IMR-90 (cell line): Measurements from ENCODE around the gene STRADA. TPM values are rescaled to one million over a fixed set of nuclear protein-coding genes. Genes with fewer than 3 reads are reported as not detected.

Source experiments
- ATAC-seq: fragments of 200-7000 bp; cut with Tn5 transposase; 2 replicates; pipeline ENCODE4 v1.9.1; 2020; ENCODE audit warnings: low read depth, mild to moderate bottlenecking, moderate library complexity
- BruUV-seq: library from RNA; stranded (reverse); fragments of 400-500 nt; replicated peaks from 2 replicates; lab custom pipeline; 2021; lab: Mats Ljungman, UMichigan
- CTCF ChIA-PET: fragments of 300-600 bp; formaldehyde crosslinking; extraction: SDS; loops from one replicate; lab custom pipeline; 2021; ENCODE audit warnings: antibody characterized with exemption; lab: Yijun Ruan, JAX
- POLR2A ChIA-PET: fragments of 300-600 bp; sonication (Branson Sonifier 250); formaldehyde crosslinking; loops from one replicate; lab custom pipeline; 2022; ENCODE audit warnings: antibody characterized with exemption; ENCODE audit not compliant: unreplicated experiment; lab: Charles Lee
- DNase-seq: peaks from one replicate; pipeline ENCODE4 v3.0.0; 2013
- H2AFZ ChIP-seq: replicated peaks from 2 replicates; pipeline ENCODE3; 2013; ENCODE audit warnings: low read length, mild to moderate bottlenecking; ENCODE audit not compliant: poor library complexity
- H2AK5ac ChIP-seq: 2 replicates; pipeline ENCODE4 v1.6.1; 2013; ENCODE audit warnings: low read depth, low read length, inconsistent platforms
- H2AK9ac ChIP-seq: replicated peaks from 2 replicates; pipeline ENCODE3; 2013; ENCODE audit warnings: mild to moderate bottlenecking, low read depth, low read length, moderate library complexity; ENCODE audit not compliant: poor library complexity
- H2BK120ac ChIP-seq: 2 replicates; pipeline ENCODE4 v1.6.1; 2013; ENCODE audit warnings: low read depth, low read length, inconsistent platforms
- H2BK15ac ChIP-seq: 3 replicates; pipeline ENCODE4 v1.6.1; 2013; ENCODE audit warnings: low read depth, low read length, inconsistent platforms
- H2BK20ac ChIP-seq: 2 replicates; pipeline ENCODE4 v1.6.1; 2013; ENCODE audit warnings: low read depth, mild to moderate bottlenecking, inconsistent platforms, low read length, moderate library complexity
- H2BK5ac ChIP-seq: 2 replicates; pipeline ENCODE4 v1.6.1; 2013; ENCODE audit warnings: mild to moderate bottlenecking, low read depth, low read length, inconsistent platforms; ENCODE audit not compliant: poor library complexity, severe bottlenecking
- H3K14ac ChIP-seq: replicated peaks from 2 replicates; pipeline ENCODE4 v1.6.1; 2013; ENCODE audit warnings: low read depth, low read length, inconsistent platforms
- H3K18ac ChIP-seq: 2 replicates; pipeline ENCODE4 v1.6.1; 2013; ENCODE audit warnings: low read depth, low read length, control low read depth
- H3K23ac ChIP-seq: 2 replicates; pipeline ENCODE4 v1.6.1; 2013; ENCODE audit warnings: low read depth, low read length, inconsistent platforms
- H3K27ac ChIP-seq: 2 replicates; pipeline ENCODE4 v1.5.1; 2013; ENCODE audit warnings: mild to moderate bottlenecking, control low read depth, low read length; ENCODE audit not compliant: insufficient read depth
- H3K27me3 ChIP-seq: 2 replicates; pipeline ENCODE4 v1.6.1; 2013; ENCODE audit warnings: low read length; ENCODE audit not compliant: control insufficient read depth, insufficient read depth
- H3K36me3 ChIP-seq: 2 replicates; pipeline ENCODE4 v1.6.1; 2013; ENCODE audit warnings: low read length, mixed read lengths; ENCODE audit not compliant: control insufficient read depth, insufficient read depth
- H3K4ac ChIP-seq: 2 replicates; pipeline ENCODE4 v1.6.1; 2013; ENCODE audit warnings: low read depth, low read length, inconsistent platforms
- H3K4me1 ChIP-seq: 2 replicates; pipeline ENCODE4 v1.6.1; 2013; ENCODE audit warnings: low read length, mixed read lengths; ENCODE audit not compliant: control insufficient read depth, insufficient read depth
- H3K4me2 ChIP-seq: 2 replicates; pipeline ENCODE4 v1.6.1; 2013; ENCODE audit warnings: low read depth, mild to moderate bottlenecking, control low read depth, low read length, moderate library complexity
- H3K4me3 ChIP-seq: 2 replicates; pipeline ENCODE4 v1.5.1; 2013; ENCODE audit warnings: low read depth, mild to moderate bottlenecking, control low read depth, low read length, moderate library complexity; ENCODE audit not compliant: insufficient read depth
- H3K56ac ChIP-seq: 2 replicates; pipeline ENCODE4 v1.6.1; 2013; ENCODE audit warnings: low read length, inconsistent platforms; ENCODE audit not compliant: insufficient read depth; ENCODE audit errors: extremely low read depth
- H3K79me1 ChIP-seq, 2 experiments: 2 replicates each; pipeline ENCODE4 v1.6.1; 2013; ENCODE audit warnings: low read length in 2 of 2, inconsistent platforms in 1 of 2, low read depth in 1 of 2
- H3K9ac ChIP-seq: 2 replicates; pipeline ENCODE4 v1.6.1; 2013; ENCODE audit warnings: low read depth, low read length, control low read depth
- H3K9me1 ChIP-seq: 2 replicates; pipeline ENCODE4 v1.6.1; 2013; ENCODE audit warnings: low read length, inconsistent platforms; ENCODE audit not compliant: insufficient read depth
- H3K9me3 ChIP-seq: 2 replicates; pipeline ENCODE4 v1.6.1; 2013; ENCODE audit warnings: low read length; ENCODE audit not compliant: control insufficient read depth, insufficient read depth
- H4K20me1 ChIP-seq: 2 replicates; pipeline ENCODE4 v1.6.1; 2013; ENCODE audit warnings: low read length, inconsistent platforms; ENCODE audit not compliant: insufficient read depth
- H4K5ac ChIP-seq: 2 replicates; pipeline ENCODE4 v1.6.1; 2013; ENCODE audit warnings: mild to moderate bottlenecking, low read depth, low read length, control low read depth
- H4K8ac ChIP-seq, 2 experiments: 2 replicates each; pipeline ENCODE4 v1.6.1; 2013; ENCODE audit warnings: low read depth in 2 of 2, low read length in 2 of 2, control low read depth in 1 of 2, inconsistent platforms in 1 of 2
- H4K91ac ChIP-seq: 2 replicates; pipeline ENCODE4 v1.6.1; 2013; ENCODE audit warnings: low read depth, low read length, inconsistent platforms; ENCODE audit not compliant: insufficient read depth
- BHLHE40 ChIP-seq: fragments of 150-350 bp; IDR thresholded peaks from 2 replicates; pipeline ENCODE4 v1.6.1; 2016; ENCODE audit warnings: mild to moderate bottlenecking, low read depth, low read length
- CEBPB ChIP-seq: IDR thresholded peaks from 2 replicates; pipeline ENCODE4 v1.6.1; 2012; ENCODE audit warnings: low read depth, low read length, improper control_type of control experiment
- CHD1 ChIP-seq: IDR thresholded peaks from 2 replicates; pipeline ENCODE4 v1.6.1; 2012; ENCODE audit warnings: low read depth, low read length, improper control_type of control experiment
- FOS ChIP-seq: fragments of 150-350 bp; IDR thresholded peaks from 2 replicates; pipeline ENCODE4 v1.6.1; 2016; ENCODE audit warnings: low read depth, low read length
- MAFK ChIP-seq: IDR thresholded peaks from 2 replicates; pipeline ENCODE4 v1.6.1; 2012; ENCODE audit warnings: low read depth, low read length, improper control_type of control experiment
- MAZ ChIP-seq: IDR thresholded peaks from 2 replicates; pipeline ENCODE4 v1.6.1; 2012; ENCODE audit warnings: low read depth, mild to moderate bottlenecking, low read length, improper control_type of control experiment, moderate library complexity, borderline replicate concordance
- MXI1 ChIP-seq: IDR thresholded peaks from 2 replicates; pipeline ENCODE4 v1.6.1; 2012; ENCODE audit warnings: low read depth, mild to moderate bottlenecking, low read length, moderate library complexity, borderline replicate concordance
- NFE2L2 ChIP-seq: fragments of 150-350 bp; IDR thresholded peaks from 2 replicates; pipeline ENCODE4 v1.6.1; 2016; ENCODE audit warnings: low read depth, mild to moderate bottlenecking, low read length
- POLR2A ChIP-seq: IDR thresholded peaks from 2 replicates; pipeline ENCODE4 v1.6.1; 2012; ENCODE audit warnings: mild to moderate bottlenecking, low read depth, low read length
- RAD21 ChIP-seq: IDR thresholded peaks from 2 replicates; pipeline ENCODE4 v1.6.1; 2012; ENCODE audit warnings: low read length, improper control_type of control experiment
- RCOR1 ChIP-seq: IDR thresholded peaks from 2 replicates; pipeline ENCODE4 v1.6.1; 2012; ENCODE audit warnings: mild to moderate bottlenecking, low read length, improper control_type of control experiment; ENCODE audit not compliant: insufficient replicate concordance
- RFX5 ChIP-seq: IDR thresholded peaks from 2 replicates; pipeline ENCODE4 v1.8.0; 2012; ENCODE audit warnings: low read depth, mild to moderate bottlenecking, low read length, moderate library complexity
- SMC3 ChIP-seq: fragments of 150-350 bp; IDR thresholded peaks from 2 replicates; pipeline ENCODE4 v1.6.1; 2016; ENCODE audit warnings: low read depth, mild to moderate bottlenecking, antibody characterized with exemption, low read length, moderate library complexity
- WGBS, 2 experiments: methylation state at CpG; one replicate each; pipeline versions ENCODE4 v1.1.5 to v1.1.7; 2013; ENCODE audit warnings: missing lambda C conversion rate in 2 of 2; ENCODE audit not compliant: insufficient read length in 1 of 2; ENCODE audit errors: extremely low coverage in 2 of 2; 5-methylcytosine and 5-hydroxymethylcytosine counted together
- dilution Hi-C: fragments of 300-500 bp; cut with HindIII; formaldehyde crosslinking; loops from one replicate; pipeline ENCODE4 v1.14.3; 2018; ENCODE audit warnings: low sequenced_read_pairs; ENCODE audit not compliant: unreplicated experiment
- in situ Hi-C: fragments of 300-500 bp; cut with MboI; formaldehyde crosslinking; loops from 3 replicates; pipeline ENCODE4 v1.14.3; 2019; ENCODE audit warnings: low sequenced_read_pairs, inconsistent platforms, mixed read lengths
- intact Hi-C: fragments of 100-400 bp; cut with micrococcal nuclease; formaldehyde crosslinking; loops from 2 replicates; pipeline ENCODE4 v1.10.0; 2022
- polyA plus RNA-seq, 3 experiments: library from polyadenylated mRNA; depleted of rRNA; stranded (reverse); fragments of >200 nt; gene quantifications; 2 replicates each; pipeline ENCODE4 v1.2.3, GENCODE V29; 2012; ENCODE audit warnings: low replicate concordance in 1 of 3
- total RNA-seq: library from RNA; depleted of rRNA; stranded (reverse); fragments of >200 nt; gene quantifications from 2 replicates; pipeline ENCODE4 v1.2.3, GENCODE V29; 2012
- TF ChIP-seq, protein P1 (sequence below): conservative IDR thresholded peaks from 2 replicates; pipeline ENCODE4 v1.5.1; 2012; ENCODE audit warnings: mild to moderate bottlenecking, low read depth, low read length, improper control_type of control experiment
- TF ChIP-seq, protein P2 (sequence below): fragments of 150-350 bp; IDR thresholded peaks from 2 replicates; pipeline ENCODE4 v1.6.1; 2016; ENCODE audit warnings: low read depth, mild to moderate bottlenecking, low read length, moderate library complexity, borderline replicate concordance
- TF ChIP-seq, protein P3 (sequence below): fragments of 150-350 bp; IDR thresholded peaks from 2 replicates; pipeline ENCODE4 v1.6.1; 2017; ENCODE audit warnings: mild to moderate bottlenecking, antibody characterized with exemption, low read length, low read depth

STRADA gene
- total and polyA plus RNA-seq, 2 of the 4 experiments (the other 2 are of a cell fraction) = 19.9 to 30.9 TPM

DNA sequence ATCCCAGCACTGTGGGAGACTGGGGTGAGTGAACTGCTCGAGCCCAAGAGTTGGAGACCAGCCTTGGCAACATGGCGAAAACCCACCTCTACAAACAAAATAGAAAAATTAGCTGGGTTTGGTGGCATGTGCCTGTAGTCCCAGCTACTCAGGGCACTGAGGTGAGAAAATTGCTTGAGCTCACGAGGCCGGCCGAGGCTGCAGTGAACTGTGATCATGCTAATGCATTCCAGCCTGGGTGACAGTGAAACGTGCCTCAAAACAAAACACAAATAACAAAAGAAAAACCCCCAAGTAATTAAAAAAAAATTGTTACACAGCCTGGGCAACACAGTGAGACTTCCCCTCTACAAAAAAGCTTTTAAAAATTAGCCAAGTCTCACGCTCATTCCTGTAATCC, 26.8 kb upstream of the STRADA start:
- in situ Hi-C loops (no loop called here), intact Hi-C loops (no loop called here), dilution Hi-C loops (no loop called here)
- POLR2A ChIA-PET = no interaction called here
- Histone ChIP-seq H3K79me1 (peaks cover 8 to 45% of the 10 kb centered on the region in 2 experiments; a peak in 3 of 4 replicates), H3K18ac (no peak overlapping the region), H3K9me3 (no peaks in the 10 kb centered on the region), H3K23ac (no peak overlapping the region), H4K5ac (no peak overlapping the region), H4K8ac (no peak overlapping the region), H4K91ac (no peak overlapping the region), H3K27ac (no peak overlapping the region), H3K4ac (no peak overlapping the region), H3K36me3 (peaks cover 7% of the 10 kb centered on the region; the same call in 1 of the 2 replicates), H2BK120ac (no peak overlapping the region), H3K9ac (no peak overlapping the region), H3K9me1 (no peaks in the 10 kb centered on the region), H4K20me1 (peaks cover 39% of the 10 kb centered on the region), H2AK5ac (no peak overlapping the region), H3K27me3 (no peaks in the 10 kb centered on the region), H3K56ac (no peak overlapping the region), H3K4me1 (no peaks in the 10 kb centered on the region), H2BK5ac (no peak overlapping the region), H2BK20ac (no peak overlapping the region), H2AFZ (no peak overlapping the region), H3K4me2 (no peak overlapping the region), H2AK9ac (no peak overlapping the region), H3K4me3 (no peak overlapping the region), H3K14ac (no peak overlapping the region), H2BK15ac (no peak overlapping the region)
- WGBS, 2 experiments = no CpG with 5 or more reads among the region's 7 CpGs
- TF ChIP-seq RAD21 (no peak), RCOR1 (no peak), MXI1 (no peak), FOS (no peak), CHD1 (no peak), MAFK (no peak), POLR2A (no peak), BHLHE40 (no peak), RFX5 (no peak), CEBPB (no peak), NFE2L2 (no peak), SMC3 (no peak), MAZ (no peak)
- TF ChIP-seq, protein P1, sequence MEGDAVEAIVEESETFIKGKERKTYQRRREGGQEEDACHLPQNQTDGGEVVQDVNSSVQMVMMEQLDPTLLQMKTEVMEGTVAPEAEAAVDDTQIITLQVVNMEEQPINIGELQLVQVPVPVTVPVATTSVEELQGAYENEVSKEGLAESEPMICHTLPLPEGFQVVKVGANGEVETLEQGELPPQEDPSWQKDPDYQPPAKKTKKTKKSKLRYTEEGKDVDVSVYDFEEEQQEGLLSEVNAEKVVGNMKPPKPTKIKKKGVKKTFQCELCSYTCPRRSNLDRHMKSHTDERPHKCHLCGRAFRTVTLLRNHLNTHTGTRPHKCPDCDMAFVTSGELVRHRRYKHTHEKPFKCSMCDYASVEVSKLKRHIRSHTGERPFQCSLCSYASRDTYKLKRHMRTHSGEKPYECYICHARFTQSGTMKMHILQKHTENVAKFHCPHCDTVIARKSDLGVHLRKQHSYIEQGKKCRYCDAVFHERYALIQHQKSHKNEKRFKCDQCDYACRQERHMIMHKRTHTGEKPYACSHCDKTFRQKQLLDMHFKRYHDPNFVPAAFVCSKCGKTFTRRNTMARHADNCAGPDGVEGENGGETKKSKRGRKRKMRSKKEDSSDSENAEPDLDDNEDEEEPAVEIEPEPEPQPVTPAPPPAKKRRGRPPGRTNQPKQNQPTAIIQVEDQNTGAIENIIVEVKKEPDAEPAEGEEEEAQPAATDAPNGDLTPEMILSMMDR = no peak
- TF ChIP-seq, protein P2, sequence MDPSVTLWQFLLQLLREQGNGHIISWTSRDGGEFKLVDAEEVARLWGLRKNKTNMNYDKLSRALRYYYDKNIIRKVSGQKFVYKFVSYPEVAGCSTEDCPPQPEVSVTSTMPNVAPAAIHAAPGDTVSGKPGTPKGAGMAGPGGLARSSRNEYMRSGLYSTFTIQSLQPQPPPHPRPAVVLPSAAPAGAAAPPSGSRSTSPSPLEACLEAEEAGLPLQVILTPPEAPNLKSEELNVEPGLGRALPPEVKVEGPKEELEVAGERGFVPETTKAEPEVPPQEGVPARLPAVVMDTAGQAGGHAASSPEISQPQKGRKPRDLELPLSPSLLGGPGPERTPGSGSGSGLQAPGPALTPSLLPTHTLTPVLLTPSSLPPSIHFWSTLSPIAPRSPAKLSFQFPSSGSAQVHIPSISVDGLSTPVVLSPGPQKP = no peak
- TF ChIP-seq, protein P3, sequence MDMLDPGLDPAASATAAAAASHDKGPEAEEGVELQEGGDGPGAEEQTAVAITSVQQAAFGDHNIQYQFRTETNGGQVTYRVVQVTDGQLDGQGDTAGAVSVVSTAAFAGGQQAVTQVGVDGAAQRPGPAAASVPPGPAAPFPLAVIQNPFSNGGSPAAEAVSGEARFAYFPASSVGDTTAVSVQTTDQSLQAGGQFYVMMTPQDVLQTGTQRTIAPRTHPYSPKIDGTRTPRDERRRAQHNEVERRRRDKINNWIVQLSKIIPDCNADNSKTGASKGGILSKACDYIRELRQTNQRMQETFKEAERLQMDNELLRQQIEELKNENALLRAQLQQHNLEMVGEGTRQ = no peak
- no peak for DNase-seq
- CTCF ChIA-PET = no interaction called here
- BruUV-seq = no TSS peak
- ATAC-seq = no peak
